Esophagus squamous epithelium (tissue), 5 donors: ENCODE measurements around the gene PTPN1. TPM values are rescaled to one million over a fixed set of nuclear protein-coding genes. Genes with fewer than 3 reads are reported as not detected.
A peak's percentile ranks its signal among the peaks of the same experiment; 100 is the strongest.

Experiments used
- DNase-seq: peaks from one replicate; lab custom pipeline; 2025; lab: John Stamatoyannopoulos, UW
- H3K27ac ChIP-seq, 4 donors: fragments of 200-600 bp; sonication (generic); one replicate each; pipeline ENCODE4 v1.5.1; 2016 to 2019; ENCODE audit warnings: mild to moderate bottlenecking in 1 of 4
- H3K27me3 ChIP-seq, 4 donors: fragments of 200-600 bp; sonication (generic); 1 replicate in 3 of 4; 2 replicates in 1 of 4; pipeline versions ENCODE4 v1.5.1 to v1.6.0; 2017 to 2021; ENCODE audit warnings: antibody characterized with exemption in 1 of 4
- H3K36me3 ChIP-seq, 3 donors: fragments of 200-600 bp; sonication (generic); one replicate each; pipeline ENCODE4 v1.5.1; 2016 to 2019
- H3K4me1 ChIP-seq, 3 donors: fragments of 200-600 bp; sonication (generic); one replicate each; pipeline ENCODE4 v1.5.1; 2017 to 2019
- H3K4me3 ChIP-seq, 4 donors: fragments of 200-600 bp; sonication (generic); 1 replicate in 3 of 4; 2 replicates in 1 of 4; pipeline ENCODE4 v1.5.1; 2016 to 2019; ENCODE audit warnings: mild to moderate bottlenecking in 2 of 4, moderate library complexity in 1 of 4
- H3K9me3 ChIP-seq, 3 donors: fragments of 200-600 bp; sonication (generic); one replicate each; pipeline ENCODE4 v1.5.1; 2016 to 2019
- POLR2A ChIP-seq, 4 donors: fragments of 450-650 bp; IDR thresholded peaks; one replicate each; pipeline ENCODE4 v1.6.1; 2017; ENCODE audit warnings: antibody characterized with exemption in 4 of 4, mild to moderate bottlenecking in 4 of 4, moderate library complexity in 3 of 4
- whole genome bisulfite sequencing, 2 donors: methylation state at CpG; one replicate each; pipeline ENCODE4 v1.1.5; 2018; 5-methylcytosine and 5-hydroxymethylcytosine counted together
- intact Hi-C: fragments of 100-400 bp; cut with DNase I; formaldehyde crosslinking; loops from one replicate; pipeline ENCODE4 v1.15.0; 2022
- total RNA-seq, 4 donors: library from RNA; depleted of rRNA; stranded (reverse); fragments of >200 nt; gene quantifications; one replicate each; pipeline ENCODE4 v1.1.0, GENCODE V29; 2016
- TF ChIP-seq, protein P1 (sequence below), 6 experiments: fragments of 450-650 bp in 4 of 6; fragments of 200-600 bp in 2 of 6; sonication (generic) in 2 of 6; IDR thresholded peaks; one replicate each; pipeline ENCODE4 v1.5.1; 2016 to 2019; ENCODE audit warnings: antibody characterized with exemption in 6 of 6, mild to moderate bottlenecking in 4 of 6, moderate library complexity in 4 of 6
- donor health status: DM: yes; HTN: yes; CAD: no.

PTPN1 gene
- total RNA-seq, 4 donors from 2014 or later: 23.6 to 30.6 (median 29.0) TPM

DNA sequence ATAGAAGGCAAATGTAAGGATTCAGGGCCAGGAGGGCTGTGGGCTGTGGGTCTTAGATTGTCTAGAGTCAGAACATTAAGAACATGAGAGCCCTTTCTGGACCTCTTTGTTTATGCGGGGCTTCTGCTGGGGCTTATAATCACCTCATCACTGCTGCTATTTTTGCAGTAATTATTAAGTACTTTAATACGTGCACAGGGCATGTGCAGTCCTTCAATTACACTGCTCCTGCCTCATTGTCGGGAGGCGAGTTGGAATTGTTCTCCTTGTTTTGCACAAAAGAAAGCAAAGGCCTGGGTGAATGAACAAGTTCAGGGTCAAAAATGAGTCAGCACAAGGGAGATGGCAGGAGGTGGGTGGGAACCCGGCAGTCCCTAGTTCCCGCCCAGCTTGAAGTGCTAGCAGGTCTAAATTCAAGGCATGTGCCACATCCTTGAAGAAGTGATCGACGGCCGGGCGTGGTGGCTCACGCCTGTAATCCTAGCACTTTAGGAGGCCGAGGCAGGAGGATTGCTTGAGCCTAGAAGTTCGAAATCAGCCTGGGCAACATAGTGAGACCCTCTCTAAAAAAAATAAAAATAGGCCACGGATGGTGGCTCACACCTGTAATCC lies 34.4 kb upstream of the PTPN1 start:
- no peak overlapping the region for H3K4me3 ChIP-seq
- no peaks in the 10 kb centered on the region for H3K27me3 ChIP-seq
- intact Hi-C loops: loop anchor here (5.0 kb wide), 1 partner anchor 102 kb away; no protein-coding TSS in a partner anchor
- H3K36me3 ChIP-seq: no peaks in the 10 kb centered on the region
- H3K27ac ChIP-seq: peak overlapping the region in 3 of 4 donors; percentile 36 to 61 (median 56)
- no peak for TF ChIP-seq POLR2A (IDR thresholded peaks at IDR 0.05)
- TF ChIP-seq, protein P1, sequence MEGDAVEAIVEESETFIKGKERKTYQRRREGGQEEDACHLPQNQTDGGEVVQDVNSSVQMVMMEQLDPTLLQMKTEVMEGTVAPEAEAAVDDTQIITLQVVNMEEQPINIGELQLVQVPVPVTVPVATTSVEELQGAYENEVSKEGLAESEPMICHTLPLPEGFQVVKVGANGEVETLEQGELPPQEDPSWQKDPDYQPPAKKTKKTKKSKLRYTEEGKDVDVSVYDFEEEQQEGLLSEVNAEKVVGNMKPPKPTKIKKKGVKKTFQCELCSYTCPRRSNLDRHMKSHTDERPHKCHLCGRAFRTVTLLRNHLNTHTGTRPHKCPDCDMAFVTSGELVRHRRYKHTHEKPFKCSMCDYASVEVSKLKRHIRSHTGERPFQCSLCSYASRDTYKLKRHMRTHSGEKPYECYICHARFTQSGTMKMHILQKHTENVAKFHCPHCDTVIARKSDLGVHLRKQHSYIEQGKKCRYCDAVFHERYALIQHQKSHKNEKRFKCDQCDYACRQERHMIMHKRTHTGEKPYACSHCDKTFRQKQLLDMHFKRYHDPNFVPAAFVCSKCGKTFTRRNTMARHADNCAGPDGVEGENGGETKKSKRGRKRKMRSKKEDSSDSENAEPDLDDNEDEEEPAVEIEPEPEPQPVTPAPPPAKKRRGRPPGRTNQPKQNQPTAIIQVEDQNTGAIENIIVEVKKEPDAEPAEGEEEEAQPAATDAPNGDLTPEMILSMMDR (IDR thresholded peaks at IDR 0.05): no peak
- 47 to 65% methylated on average over 13 to 14 of the region's 14 CpGs for WGBS, 2 donors
- H3K4me1 ChIP-seq: peaks cover 15 to 42% (median 19%) of the 10 kb centered on the region in 3 donors
- no peaks in the 10 kb centered on the region for H3K9me3 ChIP-seq
- DNase-seq: no peak

DNA sequence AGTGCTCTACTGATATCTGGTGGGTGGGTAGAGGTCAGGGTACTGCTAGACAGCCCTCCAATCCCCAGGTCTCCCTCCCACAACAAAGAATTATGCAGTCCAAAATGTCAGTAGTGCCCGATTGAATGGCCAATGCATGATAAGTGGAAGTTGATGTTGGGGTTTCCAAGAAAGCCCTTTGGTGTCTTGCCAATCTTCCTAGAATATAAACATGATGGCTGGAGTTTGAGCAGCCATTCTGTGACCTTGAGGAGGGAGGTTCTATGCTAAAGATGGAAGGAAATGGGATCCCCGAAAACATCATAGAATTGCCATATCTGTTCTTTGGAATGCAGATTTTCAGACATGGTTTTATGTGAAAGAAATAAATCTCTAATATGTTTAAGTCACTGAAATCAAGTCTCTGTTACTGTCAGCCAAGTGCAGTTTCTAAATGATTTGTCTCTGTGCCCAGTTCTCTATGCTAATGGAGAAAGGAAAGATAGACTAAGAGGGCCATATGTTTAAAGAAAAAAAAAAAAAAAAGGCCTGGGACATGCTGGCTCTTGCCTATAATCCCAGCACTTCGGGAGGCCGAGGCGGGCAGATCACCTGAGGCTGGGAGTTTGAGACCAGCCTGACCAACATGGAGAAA lies 32.8 kb upstream of the PTPN1 start:
- 63 to 79% methylated on average over 5 of the region's 5 CpGs for WGBS, 2 donors
- no peaks in the 10 kb centered on the region for H3K9me3 ChIP-seq
- peaks cover 14 to 36% (median 19%) of the 10 kb centered on the region in 3 donors for H3K4me1 ChIP-seq
- H3K4me3 ChIP-seq: no peak overlapping the region
- H3K36me3 ChIP-seq: no peaks in the 10 kb centered on the region
- intact Hi-C loops: loop anchor here (5.0 kb wide), 1 partner anchor 100 kb away; no protein-coding TSS in a partner anchor
- TF ChIP-seq, protein P1 (IDR thresholded peaks at IDR 0.05): no peak
- TF ChIP-seq POLR2A (IDR thresholded peaks at IDR 0.05): no peak
- DNase-seq: no peak
- H3K27me3 ChIP-seq: no peaks in the 10 kb centered on the region
- H3K27ac ChIP-seq: no peak overlapping the region

DNA sequence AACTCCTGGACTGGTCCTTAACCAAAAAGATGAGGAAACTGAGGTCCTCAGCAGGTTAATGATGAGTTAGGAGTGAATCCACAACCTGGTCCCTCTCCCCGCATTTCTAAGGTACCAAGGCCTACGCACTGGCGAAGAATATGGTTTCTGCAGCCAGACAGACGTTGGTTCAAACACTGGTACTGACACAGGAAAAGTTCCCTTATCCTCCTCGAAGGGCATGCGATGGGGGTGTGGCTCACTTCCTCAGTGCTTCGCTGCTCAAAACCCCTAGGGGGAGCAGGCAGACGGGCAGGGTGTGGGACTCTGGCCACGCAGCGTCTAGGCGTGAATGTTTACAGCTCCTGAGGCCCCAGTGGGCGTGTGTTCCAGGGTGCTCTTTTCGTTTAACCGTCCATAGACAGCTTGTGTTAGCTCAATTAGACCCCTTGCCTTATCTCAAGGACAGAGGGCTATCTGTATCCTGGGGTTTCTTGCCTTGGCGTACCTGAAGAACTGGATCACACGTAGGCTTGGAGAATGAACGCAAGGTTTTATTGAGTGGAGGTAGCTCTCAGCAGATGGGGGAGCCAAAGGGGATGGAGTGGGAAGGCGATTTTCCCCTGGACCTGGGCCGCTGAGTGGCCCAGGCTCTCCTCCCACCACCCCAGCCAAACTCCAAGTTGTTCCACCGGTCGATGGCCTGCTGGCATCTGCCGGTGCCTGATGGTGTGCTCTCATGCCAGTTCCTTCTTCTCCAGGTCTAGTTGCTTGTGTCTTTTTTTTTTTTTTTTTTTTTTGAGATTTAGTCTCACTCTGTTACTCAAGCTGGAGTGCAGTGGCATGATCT lies 31.8 kb upstream of the PTPN1 start:
- Histone ChIP-seq H3K27ac (no peak overlapping the region), H3K4me3 (no peak overlapping the region), H3K36me3 (no peaks in the 10 kb centered on the region), H3K27me3 (no peaks in the 10 kb centered on the region), H3K4me1 (peaks cover 14 to 42% (median 19%) of the 10 kb centered on the region in 3 donors), H3K9me3 (no peaks in the 10 kb centered on the region)
- no peak for DNase-seq
- 59 to 68% methylated on average over 16 to 17 of the region's 22 CpGs for WGBS, 2 donors
- intact Hi-C loops: loop anchor here (5.0 kb wide), 1 partner anchor 99 kb away; no protein-coding TSS in a partner anchor
- TF ChIP-seq, protein P1 (IDR thresholded peaks at IDR 0.05): peak; percentile 59 to 84 (median 73)
- TF ChIP-seq POLR2A (IDR thresholded peaks at IDR 0.05): no peak

DNA sequence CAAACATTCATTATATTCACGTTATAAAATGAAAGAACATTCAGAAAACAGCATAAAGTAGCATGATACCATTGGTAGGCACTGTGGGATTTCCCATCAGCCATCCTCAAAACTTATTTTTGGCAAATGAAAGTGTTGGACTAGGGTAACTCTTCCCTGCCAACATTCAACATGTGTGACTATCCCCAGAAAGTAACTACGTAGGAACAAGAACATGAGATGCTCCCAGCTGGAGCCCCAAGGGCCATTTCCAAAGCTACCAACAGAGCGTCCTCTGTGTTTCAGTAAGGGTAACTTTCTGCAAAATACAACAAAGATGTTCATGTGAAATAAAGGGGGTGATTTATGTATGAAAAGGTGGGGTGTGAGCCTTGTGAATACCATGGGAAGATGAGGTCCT lies 28.4 kb upstream of the PTPN1 start:
- peaks cover 9 to 36% (median 13%) of the 10 kb centered on the region in 3 donors for H3K4me1 ChIP-seq
- no peaks in the 10 kb centered on the region for H3K9me3 ChIP-seq
- TF ChIP-seq, protein P1 (IDR thresholded peaks at IDR 0.05): no peak
- TF ChIP-seq POLR2A (IDR thresholded peaks at IDR 0.05): no peak
- DNase-seq: no peak
- WGBS, 2 donors: 61 to 64% methylated on average over 3 of the region's 3 CpGs
- H3K27me3 ChIP-seq: no peaks in the 10 kb centered on the region
- H3K27ac ChIP-seq: no peak overlapping the region
- H3K36me3 ChIP-seq: no peaks in the 10 kb centered on the region
- H3K4me3 ChIP-seq: no peak overlapping the region
- intact Hi-C loops: no loop called here
